ENCODE results near the gene NEK3.
"Not testable (repeated sequence)": the region's sequence is repeated elsewhere in the genome, so short reads cannot be mapped to it uniquely, and the experiment has no call there.

Gene NEK3

DNA sequence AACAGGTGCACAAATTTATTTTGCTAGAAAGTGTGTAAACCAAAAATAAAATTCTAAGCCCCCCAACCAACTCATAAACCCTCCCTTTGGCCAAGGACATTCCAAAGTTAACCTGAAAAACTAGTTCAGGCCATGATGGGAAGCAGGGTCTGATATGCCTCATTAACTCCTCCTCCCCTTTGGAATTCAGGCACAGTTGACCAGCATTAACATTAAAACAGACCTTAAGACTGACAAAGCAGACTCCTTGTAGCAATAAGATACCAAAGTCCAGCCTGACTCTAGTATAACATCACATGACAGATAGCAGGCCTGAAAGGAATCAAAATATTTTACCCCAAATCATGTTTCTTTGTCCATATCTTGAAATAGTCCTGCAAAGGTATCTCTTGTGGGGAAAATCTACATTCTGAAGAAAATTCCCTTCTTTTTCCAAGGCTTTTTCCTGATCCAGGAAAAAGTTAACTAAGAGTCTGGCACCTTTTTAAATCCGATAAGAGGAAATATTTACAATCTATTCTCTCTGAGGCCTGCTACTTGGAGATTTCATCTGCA is 50.2 kb downstream of the NEK3 start:
- no peak for DNase-seq

DNA sequence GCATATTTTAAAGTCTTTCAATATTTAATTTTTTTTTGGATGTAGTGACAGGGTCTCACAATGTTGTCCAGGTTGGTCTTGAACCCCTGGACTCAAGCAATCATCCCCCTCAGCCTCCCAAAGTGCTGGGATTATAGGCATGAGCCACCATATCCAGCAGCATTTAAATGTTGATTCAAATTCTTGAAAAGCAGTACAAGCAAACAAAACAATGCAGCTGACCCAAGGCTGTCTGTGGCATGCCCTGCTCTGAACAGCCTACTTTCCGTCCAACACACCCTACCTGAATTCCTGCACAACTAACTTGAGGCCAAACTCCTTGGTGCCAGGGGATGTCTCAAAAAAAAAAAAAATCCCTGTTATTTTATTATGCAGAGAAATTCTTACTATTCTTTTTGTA is 53.6 kb downstream of the NEK3 start:
- no peak for DNase-seq

DNA sequence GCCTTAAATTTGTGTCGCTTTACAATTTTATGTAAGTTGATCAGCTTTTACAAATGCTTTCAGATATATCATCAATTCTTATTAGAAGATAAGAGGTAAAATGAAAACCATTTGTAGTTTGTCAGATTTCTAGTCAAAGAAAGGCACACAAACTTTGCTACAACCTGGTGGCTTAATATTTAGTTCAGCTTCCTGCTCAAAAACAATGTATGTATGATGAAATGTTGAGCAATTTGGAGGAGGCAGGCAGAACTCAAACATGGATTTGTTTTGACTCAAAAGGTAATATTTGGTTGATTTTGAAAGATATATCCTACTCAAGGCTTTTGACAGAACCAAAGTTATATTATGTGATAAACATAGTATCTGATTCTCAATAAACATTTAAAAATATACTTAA is 54.8 kb downstream of the NEK3 start:
- no peak for DNase-seq

DNA sequence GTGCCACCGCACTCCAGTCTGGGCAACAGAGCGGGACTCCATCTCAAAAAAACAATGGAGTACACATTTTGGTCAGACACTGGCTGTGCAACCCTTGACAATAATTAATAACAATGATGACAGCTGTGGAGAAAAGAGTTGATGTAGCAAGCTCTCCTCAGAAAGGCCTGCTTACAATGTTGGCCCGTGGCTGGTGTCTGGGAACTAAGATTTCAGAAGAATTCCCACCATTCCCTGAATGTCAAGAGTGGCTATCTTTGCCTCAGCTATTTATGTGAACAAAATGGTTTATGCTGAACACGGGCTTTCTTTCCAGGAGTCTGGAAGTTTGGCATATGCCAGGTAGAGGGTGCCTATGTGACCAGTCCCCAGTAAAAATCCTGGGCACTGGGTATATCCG is 56.0 kb downstream of the NEK3 start:
- DNase-seq, result no peak

DNA sequence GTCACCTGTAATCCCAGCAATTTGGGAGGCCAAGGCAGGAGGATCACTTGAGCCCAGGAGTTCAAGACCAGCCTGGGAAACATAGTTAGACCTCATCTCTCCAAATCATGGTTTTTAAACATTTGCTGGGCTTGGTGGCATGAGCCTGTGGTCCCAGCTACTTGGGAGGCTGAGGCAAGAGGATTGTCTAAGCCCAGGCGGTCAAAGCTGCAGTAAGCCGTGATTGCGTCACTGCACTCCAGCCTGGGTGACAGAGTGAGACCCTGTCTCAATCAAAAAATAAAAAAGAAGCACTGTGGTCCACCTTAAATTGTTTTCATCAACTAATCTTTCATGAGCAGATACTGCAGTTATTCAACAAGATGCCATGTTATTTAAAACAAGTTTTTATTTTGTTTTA is 57.0 kb downstream of the NEK3 start:
- not testable (repeated sequence) for DNase-seq

DNA sequence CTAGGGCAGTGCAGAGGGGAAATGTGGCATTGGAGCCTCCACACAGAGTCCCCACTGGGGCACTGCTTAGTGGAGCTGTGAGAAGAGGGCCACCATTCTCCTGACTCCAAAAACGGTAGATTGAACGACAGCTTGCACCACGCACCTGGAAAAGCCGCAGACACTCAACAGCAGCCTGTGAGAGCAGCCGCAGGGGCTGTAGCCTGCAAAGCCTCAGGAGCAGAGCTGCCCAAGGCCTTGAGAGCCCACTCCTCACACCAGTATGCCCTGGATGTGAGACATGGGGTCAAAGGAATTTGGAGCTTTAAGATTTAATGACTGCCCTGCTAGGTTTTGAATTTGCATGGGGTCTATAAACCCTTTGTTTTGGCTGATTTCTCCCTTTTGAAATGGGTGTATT is 62.2 kb downstream of the NEK3 start:
- no peak for DNase-seq

DNA sequence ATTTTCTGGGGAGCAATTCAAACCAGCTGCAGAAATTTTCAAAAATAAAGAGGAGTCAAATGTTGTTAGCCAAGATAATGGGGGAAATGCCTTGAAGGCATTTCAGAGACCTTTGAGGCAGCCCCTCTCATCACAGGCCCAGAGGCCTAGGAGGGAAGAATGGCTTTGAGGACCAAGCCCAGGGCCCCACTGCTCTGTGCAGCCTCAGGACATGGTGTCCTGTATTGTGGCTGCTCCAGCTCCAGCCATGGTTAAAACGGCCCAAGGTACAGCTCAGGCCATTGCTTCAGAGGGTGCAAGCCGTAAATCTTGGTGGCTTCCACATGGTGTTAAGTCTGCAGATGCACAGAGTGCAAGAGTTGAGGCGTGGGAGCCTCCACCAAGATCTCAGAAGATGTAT is 62.6 kb downstream of the NEK3 start:
- no peak for DNase-seq

DNA sequence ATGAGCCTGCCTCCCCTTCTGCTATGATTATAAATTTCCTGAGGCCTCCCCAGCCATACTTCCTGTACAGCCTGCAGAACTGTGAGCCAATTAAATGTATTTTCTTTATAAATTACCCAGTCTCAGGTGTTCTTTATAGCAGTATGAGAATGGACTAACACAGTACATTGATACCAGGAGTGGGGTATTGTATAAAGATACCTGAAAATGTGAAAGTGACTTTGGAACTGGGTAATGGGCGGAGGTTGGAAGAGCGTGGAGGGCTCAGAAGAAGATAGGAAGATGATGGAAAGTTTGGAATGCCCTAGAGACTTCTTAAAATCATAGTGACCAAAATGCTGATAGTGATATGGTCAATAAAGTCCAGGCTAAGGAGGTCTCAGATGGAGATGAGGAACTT is 63.3 kb downstream of the NEK3 start:
- no peak for DNase-seq

DNA sequence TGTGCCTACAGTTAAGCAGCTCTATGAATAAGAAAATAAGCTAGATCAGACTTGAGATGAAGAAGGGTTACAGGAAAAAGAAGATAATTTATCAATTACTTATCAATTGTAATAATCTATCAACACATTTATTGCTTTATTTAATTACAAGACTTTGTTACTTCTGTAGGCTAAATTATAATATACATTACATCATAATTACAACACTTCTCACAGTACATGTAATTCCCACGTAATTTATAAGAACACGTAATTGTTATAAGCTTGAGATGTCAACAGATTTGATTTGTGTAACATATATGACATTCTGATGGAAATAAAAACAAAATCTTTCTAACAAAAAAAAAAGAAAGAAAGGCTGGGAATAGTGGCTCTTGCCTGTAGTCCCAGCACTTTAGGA is 67.3 kb downstream of the NEK3 start:
- no peak for DNase-seq

DNA sequence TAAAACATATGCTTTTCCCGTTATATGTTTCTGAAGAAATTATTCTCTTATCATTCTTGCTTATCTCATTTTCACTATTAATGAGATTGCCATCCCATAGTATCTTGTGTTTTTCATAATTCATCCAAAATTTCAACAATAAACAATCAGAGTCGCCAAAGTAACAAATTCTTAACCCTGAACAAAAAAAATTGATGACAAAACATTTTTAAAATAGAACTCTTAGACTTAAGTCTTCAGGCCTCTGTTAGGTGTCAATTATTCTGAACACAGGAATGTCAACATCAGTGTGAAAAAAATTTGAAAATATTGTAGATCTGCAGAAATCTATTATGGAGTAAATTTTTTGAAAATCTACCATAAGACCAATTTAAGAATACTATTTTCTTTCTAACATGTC is 67.9 kb downstream of the NEK3 start:
- DNase-seq, result no peak

DNA sequence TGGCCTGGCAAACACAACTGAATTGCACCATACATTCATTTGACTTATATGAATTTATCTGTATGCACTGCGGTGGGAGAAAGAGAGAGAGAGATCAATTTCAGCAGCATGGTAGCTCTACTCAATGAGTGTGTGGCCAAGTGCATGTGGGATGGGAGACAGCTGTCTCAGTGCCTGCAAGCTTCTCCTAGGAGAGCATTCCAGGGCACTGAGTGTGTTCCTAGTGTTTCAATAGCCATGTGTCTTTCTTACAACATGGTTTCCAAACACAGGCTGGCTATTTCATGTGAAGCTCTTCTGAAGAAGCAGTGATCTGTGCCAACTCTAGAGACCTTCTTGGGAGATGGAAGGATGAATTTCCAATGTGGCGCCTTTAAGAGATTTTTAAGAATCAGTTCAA is 74.0 kb downstream of the NEK3 start:
- no peak for DNase-seq

DNA sequence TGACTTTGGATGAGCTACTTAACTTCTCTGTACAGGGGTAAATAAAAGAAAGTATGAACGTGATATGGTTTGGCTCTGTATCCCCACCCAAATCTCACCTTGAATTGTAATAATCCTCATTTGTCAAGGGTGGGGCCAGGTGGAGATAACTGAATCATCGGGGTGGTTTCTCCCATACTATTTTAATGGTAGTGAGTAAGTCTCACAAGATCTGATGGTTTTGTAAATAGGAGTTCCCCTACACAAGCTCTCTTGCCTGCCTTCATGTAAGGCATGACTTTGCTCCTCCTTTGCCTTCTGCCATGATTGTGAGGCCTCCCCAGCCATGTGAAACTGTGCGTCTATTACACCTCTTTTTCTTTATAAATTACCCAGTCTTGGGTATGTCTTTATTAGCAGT is 74.4 kb downstream of the NEK3 start:
- DNase-seq, result not testable (repeated sequence)
